Measurements from ENCODE around the gene LAMA1. TPM values are rescaled to one million over a fixed set of nuclear protein-coding genes. Genes with fewer than 3 reads are reported as not detected.

LAMA1 gene
- total RNA-seq, 1 experiment from 2014 or later = 0.39 TPM

DNA sequence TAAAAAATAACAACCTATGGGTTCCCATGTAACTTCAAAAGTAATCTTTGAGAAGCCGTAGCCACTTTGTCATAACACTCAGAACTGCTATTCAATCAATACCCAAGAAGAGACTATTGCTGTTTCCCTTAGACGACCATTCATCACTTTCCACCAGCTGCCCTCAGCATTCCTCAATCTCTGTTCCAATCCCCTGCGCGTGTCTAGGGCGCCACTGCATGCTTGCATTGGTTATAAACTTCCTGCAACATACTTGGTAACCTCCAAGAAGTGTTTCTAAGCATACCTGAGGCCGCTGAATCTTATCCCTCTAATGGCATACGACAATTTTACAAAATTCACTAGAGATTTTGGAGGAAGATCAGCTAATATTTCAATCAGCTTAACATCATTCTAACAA is 134.2 kb downstream of the LAMA1 start:
- no peak for DNase-seq (ENCODE audit: low read depth)

DNA sequence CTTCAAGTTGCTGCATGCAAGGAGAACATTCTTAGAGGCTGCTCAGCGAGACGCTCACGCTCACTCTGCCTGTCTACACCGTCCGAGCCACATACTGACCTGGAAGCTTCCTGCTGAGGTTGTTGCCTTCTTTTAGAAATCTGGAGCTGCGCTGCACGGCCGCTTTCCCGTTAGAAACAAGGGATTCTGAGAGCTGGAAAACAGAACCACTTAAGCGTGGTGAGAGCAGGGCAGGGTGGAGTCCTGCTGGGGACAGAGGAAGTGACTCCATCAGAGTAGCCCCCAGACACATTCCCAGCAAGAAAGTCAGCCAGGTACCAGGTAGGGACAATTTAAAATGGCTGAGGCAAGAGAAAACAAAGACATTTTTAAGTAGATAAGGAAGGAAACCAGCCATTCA is 135.2 kb downstream of the LAMA1 start:
- DNase-seq (ENCODE audit: low read depth) = no peak

DNA sequence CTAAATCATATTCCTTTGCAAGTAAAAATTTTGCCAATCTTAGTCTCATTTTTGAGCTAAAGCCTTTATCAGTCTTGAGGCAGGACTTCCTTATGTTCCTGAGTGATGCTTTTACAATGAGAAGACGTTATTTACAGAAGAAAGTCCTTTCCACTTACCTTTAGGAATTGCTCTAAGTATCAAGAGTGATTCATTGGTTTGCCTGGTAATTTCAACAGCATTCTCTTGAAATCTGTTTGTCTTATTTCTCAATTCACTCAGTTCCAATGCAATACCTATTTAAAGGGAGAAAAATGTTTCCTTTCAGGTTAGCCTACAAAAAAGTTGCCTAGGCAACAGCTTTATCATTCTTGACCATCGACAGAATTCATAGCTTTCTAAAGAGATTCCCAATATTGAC is 137.2 kb downstream of the LAMA1 start:
- no peak for DNase-seq (ENCODE audit: low read depth)

DNA sequence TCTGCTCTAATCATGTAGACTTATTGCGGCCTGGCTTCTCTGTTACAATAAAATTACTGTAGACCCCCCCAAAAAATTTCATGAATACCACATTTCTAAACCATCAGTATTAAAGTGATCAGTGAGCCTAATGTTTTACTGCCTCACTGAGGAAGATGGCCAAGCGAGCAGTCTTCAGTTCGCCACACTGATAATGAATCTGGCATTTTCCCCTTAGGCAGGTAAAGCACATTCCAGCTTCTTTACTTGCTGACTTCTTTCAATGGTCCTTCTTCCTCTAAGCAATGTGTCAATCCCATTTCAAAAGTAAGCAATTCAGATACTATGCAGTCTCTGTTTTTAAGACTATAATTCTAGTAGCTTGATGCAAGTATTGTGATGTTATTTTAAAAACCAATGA is 137.6 kb downstream of the LAMA1 start:
- DNase-seq (ENCODE audit: low read depth) = no peak

DNA sequence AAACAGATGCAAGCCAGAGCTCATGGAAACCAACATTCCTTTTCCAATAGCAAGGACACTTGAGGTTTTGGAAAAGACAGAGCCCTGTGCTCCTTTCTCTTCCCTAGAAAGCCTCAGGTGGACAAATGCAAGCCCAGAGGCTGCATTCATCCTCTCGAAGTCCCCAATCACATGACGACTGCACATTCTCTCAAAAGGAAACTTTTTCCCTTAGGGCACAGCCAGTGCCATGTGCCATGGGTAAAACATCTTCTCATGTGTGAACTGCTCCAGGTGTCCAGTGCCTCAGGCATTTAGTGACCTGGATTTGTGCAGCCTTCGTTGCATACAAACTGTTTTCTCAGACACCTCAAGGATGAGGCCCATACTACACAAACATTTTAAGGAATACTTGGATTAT is 140.7 kb downstream of the LAMA1 start:
- DNase-seq (ENCODE audit: low read depth) = no peak

DNA sequence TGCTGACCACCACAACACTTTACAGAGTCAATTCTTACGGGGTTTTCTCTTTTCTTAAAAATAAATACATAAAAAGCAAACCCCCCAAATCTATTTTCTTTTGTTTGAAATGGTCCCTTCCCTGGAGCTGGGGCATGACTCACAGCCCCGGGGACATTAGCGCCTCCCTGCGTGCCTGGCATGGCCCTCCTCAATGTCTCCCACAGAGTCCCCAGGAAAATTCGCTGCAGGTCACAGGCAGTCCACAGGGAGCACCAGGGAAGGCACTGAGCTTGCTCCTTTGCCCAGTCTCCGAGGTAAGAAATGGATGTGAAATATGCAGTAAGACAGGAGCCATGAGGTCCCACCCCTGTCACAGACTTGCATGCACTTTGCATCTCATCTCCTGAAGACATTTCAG is 142.5 kb downstream of the LAMA1 start:
- peak; percentile 77 for DNase-seq (ENCODE audit: low read depth)

DNA sequence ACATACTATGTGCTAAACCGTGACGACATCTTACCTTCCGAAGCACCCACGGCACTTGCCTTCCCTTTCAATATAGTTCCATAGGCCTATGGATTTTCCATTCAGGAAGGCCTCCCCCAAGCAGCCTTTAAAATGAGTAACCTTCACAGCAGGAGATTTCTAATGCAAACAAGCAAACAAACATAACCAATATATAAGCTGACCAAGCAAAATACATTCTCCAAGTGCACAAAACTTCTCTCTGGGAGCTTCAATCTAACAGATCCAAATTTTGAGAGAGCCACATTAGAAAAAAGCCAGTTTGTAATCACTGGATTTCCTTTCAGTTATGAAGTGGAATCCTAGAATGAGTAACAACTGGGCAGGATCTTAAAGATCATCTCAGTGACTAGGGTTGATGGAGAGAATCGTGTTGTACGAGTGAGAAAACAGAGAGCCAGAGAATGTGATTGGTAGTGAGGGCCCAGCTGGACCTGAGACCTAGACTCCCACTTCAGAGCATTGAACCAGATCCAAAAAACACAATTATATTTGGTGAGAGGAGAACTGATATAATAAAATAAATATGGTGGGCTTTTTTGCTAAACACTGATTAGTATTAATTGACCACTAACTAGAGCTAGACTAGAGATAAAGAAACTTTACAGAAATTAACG is 145.6 kb downstream of the LAMA1 start:
- no peak for DNase-seq (ENCODE audit: low read depth)

DNA sequence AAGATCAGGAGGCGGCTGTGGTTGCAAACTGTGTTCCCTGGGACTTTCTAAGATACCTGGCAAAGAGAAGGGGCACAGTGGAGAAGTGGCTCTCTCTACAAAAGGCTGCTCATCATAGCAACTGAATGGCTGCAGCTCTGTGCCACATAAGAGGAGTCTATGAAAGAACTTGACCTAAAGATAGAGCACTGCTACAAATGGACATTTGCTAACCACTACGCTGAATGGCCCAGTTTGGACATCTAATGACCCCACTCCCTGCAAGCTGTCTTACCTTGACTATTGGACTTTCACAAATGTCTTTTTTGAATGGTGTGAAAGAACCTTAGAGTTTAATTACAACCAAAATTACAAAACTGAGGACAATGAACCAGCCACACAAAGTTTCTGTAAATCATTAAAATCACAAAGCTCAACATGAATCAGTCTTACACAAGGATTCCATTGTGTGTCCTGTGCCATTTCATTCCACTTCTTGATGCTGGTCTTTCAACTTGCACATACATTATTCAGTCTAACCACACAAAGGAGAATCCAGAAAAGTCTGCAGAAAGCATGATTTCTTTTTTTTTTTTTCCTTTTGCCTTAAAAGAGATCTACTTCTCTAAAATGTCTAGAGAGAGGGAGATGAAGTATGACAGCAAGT is 154.0 kb downstream of the LAMA1 start:
- no peak for DNase-seq (ENCODE audit: low read depth)

DNA sequence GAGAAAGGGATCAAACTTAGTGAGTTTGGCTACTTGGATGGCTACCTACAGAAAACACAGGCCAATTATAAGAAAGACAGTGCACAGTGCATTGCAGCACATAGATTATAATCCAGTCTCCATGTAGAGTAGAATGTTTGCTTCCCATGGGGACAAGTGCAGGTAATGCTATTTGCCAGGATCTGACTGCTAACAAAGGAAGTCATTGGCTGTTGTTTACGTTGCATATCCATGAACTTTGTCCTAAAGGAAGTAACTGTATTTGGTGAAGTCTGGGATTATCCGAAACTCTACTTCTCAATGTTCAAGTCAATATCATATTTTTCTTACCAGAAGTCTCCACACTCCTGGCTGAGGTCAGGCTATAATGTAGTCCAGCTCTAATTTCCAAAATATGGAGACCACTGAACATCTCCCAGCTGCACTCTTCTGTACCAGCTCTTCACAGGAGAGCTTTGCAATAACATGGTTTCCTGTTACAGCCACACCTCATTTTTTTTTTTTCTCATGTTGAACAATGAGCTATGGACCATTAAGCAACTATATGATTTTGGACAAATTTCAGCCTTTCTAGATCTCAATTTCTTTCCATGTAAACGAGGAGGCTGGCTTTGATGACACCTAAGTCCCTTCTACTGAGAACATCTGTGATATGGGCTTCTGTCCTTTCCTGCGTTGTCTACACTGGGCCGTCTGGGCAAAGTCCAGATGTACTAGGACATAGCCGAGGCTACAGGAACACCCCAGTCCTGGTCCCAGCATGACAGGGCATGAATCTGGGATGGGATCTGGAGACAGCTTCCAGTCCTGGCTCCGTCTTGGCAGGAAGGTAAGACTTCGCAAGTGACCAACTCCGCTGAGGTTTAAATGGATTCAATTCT is 154.8 kb downstream of the LAMA1 start:
- no peak for DNase-seq (ENCODE audit: low read depth)

DNA sequence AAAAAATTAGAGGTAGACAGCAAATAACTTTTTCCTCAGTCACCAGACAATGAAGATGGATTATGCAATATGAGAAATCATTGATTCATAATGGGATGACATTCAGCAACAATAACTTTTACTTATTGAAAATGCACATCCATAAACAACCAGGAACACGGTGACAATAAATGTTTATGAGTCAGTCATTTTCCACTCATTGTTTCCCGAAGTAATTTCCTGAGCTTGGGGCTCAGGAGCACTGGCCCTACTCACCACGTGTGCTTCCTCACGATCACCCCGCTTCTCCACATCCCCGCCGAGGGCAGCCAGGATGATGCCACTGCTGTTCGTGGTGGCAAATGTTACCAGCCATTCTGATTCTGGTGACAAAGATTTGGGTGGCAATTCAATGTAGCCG is 156.3 kb downstream of the LAMA1 start:
- peak; percentile 55 for DNase-seq (ENCODE audit: low read depth)

DNA sequence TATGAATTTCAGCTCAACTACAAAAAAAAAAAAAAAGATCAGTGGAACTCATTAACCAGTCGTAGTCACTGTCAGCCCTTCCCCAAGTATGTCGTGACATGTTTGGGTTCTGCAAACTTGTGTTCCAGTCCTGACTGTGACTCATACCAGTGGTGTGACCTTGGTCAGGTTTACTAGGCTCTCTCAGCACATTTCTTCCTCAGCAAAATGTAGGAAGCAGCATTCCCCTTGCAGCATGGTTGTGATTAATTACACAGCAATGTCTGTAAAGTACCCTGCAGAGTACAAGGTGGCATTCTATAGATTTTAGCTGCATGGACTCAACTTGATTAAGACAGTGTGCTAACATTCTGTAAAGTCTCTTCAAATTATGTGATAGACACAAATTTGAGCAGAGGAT is 156.9 kb downstream of the LAMA1 start:
- peak; percentile 87 for DNase-seq (ENCODE audit: low read depth)

DNA sequence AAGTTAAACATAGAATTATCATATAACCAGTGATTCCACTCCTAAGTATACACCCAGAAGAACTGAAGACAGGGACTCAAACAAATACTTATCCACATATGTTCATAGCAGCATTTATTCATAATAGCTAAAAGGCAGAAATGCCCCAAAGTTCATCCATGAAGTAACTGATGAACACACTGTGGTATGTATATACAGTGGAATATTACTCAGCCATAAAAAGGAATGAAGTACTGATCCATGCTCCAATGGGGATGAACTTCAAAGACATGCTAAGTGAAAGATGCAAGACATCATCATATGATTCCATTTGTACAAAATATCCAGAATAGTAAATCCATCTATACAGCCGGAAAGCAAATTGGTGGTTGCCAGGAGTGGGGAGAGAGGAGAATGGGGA is 157.5 kb downstream of the LAMA1 start:
- no peak for DNase-seq (ENCODE audit: low read depth)

DNA sequence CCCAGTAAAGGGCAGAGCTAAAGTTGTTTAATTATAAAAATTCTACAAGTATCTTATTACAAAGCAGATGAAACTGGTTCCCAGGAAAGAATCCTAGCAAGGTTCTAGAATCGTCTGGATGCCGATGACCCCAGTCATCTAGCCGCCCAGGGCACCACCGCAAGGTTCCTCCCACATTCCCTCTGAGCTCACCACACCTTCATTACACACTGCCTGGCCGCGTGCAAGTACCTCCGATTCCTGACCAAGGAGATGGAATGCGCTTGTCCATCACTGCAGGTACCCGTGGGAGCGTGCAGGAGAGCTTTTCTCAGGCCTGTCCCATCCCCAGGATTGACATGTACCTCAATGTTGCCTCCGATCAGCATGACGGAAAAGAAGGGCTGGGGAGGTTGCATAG is 158.5 kb downstream of the LAMA1 start:
- DNase-seq (ENCODE audit: low read depth) = peak; percentile 90

DNA sequence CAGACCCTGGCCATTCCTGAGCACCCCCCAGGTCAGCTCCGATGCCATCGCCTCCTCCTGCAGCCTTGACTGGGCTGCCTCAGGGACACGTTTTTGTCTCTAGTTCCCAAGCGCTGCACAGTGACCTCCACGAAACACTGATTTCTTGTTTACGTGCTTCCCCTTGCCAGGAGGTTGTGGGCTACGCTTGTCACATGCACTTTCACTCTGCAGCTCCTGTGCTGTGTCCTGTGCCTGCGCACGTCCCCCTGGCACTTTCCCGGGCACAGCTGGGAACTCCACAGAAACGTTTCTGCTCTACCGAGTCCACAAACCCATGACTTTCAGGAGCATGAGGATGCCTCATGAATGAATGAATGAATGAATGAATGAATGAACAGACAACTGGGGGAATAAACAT is 160.6 kb downstream of the LAMA1 start:
- peak; percentile 36 for DNase-seq (ENCODE audit: low read depth)

DNA sequence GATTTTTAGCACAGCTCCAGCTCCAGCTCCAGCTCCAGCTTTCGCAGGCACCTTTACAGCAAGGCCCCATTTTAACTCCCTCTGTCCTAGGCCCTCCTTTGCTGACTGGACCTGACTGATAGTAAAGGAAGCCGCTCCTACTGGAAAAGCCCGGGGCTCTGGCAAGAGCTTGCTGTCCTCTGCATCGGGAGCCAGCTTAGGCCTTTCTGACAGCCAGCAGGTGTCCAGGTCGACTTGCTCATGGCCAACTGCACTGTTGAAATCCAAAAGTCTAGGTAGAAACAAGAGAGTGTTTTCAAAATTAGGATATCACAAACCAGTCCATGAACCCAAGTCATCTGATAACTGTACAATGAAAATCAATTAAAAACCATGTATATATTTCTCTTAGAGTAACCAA is 161.1 kb downstream of the LAMA1 start:
- DNase-seq (ENCODE audit: low read depth) = no peak

DNA sequence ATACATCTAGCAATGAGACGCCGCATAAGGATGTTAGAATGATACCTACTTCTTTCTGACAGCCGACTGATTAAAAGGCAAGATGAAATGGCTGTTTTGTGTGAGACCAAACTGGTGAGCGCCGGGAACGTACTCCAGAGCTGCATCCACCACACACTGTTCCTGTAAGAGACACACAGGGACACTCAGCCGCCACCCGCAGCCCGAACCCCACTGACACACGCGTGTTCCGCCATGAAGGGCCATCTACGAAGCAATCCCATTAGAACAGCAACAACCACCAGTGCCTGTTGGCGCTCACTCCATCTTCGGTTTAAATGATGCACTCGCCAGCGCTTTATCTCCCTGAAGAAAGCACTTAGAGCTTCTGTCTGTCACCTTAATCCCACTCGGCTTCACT is 162.3 kb downstream of the LAMA1 start:
- DNase-seq (ENCODE audit: low read depth) = no peak

DNA sequence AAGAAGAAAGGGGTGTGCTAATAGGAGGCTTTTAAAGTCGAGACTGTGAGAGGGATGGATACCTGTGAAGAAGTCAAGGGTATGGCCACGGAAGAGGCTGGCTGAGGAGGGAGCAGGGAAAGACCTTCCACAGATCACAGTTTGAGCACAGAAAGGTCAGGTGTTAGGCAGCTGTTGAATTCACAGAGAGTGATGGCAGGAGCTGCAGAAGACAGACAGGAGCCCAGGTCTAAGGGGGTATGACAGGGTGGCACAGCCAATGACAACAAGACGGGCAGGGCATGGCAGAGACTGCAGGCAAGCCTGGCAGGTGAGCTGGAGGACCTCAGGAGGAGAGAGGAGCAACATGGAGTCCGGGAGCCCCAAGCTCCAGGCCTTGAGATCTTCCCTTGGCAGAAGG is 163.1 kb downstream of the LAMA1 start:
- no peak for DNase-seq (ENCODE audit: low read depth)

DNA sequence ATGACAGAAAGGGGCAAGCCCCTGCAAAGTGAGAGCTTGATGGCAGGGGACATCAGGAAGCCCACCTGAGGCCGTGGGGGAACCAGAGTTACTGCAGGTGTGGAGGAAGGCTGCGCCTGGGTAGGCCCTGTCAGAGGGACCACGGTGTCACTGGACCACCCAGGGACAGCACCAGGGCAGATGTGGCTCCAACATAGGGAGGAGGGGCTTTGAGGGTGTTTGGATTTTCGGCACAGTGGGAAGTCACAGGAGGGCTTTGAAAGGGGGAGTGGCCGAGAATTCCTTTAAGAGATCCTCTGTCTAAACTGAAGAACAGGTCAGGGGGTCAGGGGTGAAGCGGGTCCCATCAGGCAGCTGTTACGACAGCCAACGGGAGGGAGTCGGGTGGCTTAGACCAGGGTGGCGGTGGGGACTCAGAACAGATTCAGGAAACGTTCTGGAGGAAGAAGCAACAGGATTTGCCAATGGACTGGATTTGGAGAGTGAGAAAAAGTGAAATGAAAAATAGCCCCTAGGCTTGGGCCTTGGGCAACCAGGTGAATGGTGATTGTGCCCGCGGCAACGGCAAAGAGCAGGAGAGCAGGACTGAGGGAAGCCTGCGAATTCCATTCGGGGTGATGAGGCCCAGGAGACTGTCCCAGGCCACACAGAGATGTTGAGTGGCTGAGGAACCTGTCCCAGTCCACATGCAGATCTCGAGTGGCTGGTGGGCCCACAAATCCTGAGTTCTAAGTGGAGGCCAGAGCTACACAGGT is 166.1 kb downstream of the LAMA1 start:
- no peak for DNase-seq (ENCODE audit: low read depth)

DNA sequence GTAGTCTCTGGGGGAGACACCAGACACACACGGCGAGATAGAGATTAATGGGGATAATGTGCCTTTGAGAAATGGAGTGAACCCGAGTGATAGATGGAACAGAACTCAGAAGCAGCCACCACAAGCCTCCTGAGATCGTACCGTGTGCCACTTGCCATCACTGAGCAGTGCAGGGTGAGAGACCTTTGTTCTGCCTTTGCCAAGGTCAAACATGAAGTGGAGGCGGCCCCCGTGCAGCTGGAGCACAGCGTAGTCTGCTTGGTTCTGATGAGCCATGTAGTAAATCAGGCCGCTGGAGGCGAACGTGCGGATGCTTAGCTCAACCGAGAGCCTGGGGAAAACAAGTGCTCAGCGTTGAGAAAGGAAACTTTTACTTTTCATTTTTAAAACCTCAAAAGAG is 167.0 kb downstream of the LAMA1 start:
- DNase-seq (ENCODE audit: low read depth) = no peak

DNA sequence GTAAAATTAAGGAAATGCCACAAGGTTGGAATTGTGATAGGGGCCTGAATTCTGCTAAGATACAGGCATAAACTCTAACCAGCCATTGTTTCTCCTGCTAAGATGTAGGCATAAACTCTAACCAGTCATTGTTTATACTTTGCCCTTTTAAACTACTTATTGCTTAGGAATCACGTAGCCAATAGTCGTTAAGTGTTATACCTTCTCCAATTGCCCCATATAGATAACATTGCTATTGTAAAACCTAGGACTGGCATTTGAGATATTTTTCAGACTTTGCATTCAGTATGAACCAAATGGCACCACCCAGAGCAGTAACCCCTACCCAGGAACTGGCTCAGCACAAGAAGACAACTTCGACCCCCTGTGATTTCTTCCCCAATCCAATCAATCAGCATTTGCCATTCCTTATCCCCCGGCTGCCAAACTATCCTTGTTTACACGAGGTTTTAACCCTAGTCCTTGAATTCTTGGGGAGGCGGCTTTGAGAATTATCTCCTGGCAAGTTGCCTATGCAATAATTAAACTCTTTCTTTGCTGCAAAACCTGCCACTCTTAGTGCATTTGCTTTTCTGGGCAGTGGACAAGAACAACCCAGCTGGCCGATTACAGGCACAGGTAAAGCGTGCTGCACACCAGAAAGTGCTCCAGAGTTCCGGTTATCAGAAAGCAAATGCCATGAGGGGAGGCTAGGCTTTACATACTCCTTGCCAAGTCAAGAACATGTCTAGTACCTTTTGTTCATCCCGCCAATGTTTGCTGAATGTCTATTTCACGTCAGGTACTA is 167.6 kb downstream of the LAMA1 start:
- DNase-seq (ENCODE audit: low read depth) = no peak

DNA sequence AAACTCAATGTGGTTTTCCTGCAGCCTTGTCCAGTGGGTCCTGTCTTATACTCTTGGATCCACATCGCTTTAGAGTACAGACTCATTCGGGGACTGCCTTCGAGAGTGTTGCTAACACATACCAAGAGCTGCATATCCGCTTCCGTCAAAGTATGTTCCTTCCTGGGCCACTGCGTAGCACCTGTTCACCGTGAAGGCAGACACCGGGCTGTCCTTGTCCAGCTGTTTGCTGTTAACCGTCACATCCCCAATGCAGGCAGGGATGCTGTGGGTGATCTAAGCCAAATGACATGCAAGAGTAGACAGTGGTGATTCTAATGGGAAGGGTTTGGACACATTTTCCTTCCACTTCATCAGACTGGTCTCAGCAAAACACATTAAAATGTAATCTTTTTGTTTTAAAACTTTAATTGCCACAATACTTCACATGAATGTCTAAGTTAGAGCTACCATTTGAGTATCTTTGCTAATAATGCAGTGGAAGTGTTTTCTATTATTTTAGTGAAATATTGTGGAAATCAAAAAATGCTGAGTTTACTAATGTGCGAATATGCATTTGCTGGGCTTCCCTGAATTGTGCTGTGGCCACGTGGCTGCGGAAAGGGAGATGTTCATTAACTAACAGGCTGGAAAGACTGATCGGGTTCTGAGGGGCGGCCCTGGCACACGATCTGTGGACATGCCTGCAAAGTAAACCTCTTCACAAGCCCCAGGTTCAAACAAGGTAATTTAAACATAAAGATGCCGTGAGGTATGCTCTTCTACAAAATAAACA is 169.1 kb downstream of the LAMA1 start:
- no peak for DNase-seq (ENCODE audit: low read depth)
